Caki2 (cell line): ENCODE results near the gene ZNF69. TPM values are rescaled to one million over a fixed set of nuclear protein-coding genes. Genes with fewer than 3 reads are reported as not detected.
A peak's percentile ranks its signal among the peaks of the same experiment; 100 is the strongest.
"Not testable (repeated sequence)": the region's sequence is repeated elsewhere in the genome, so short reads cannot be mapped to it uniquely, and the experiment has no call there.

Experiments
- DNase-seq: peaks from one replicate; pipeline ENCODE4 v3.0.0-alpha.2; 2015; ENCODE audit warnings: low read depth
- in situ Hi-C: cut with HindIII; loops from 2 replicates; pipeline ENCODE4 v1.10.0; 2016; ENCODE audit warnings: low sequenced_read_pairs, low pct_unique_long_range_greater_than_20kb, mixed read lengths
- total RNA-seq: library from RNA; depleted of rRNA; stranded (reverse); fragments of >200 nt; shearing (Covaris generic); gene quantifications from 2 replicates; pipeline ENCODE4 v1.2.3, GENCODE V29; 2014; ENCODE audit warnings: low replicate concordance; rRNA removed

The ZNF69 gene
- total RNA-seq, result 8.3 and 14.0 TPM in 2 replicates

- in situ Hi-C loops, result no loop called here
- DNase-seq, result peak; percentile 84
These were observed at the start of gene ZNF69 for GRCh38 chr19:11887611-11888531. Gene ZNF69 (plus strand): TSS chr19:11887782. CDS start chr19:11887924, 142 bp downstream.

GRCh38 chr19:11843722-11844121, 43.9 kb upstream of the ZNF69 start:
- DNase-seq, result no peak
- in situ Hi-C loops, result no loop called here

- in situ Hi-C loops, DNase-seq: not testable (repeated sequence)
These were observed 40.0 kb upstream of the ZNF69 start for GRCh38 chr19:11847615-11848014.

GRCh38 chr19:11848200-11848593, 39.4 kb upstream of the ZNF69 start:
- in situ Hi-C loops, result no loop called here
- DNase-seq, result no peak

GRCh38 chr19:11848594-11849469, 38.8 kb upstream of the ZNF69 start, which contains the start of gene ZNF439:
Gene ZNF439 (plus strand): TSS chr19:11848726. CDS start chr19:11848868, 142 bp downstream.
- no peak for DNase-seq
- in situ Hi-C loops, result no loop called here

- DNase-seq, in situ Hi-C loops: not testable (repeated sequence)
These were observed 37.3 kb upstream of the ZNF69 start for GRCh38 chr19:11850289-11850688.

GRCh38 chr19:11853358-11853757, 34.2 kb upstream of the ZNF69 start:
- no peak for DNase-seq
- in situ Hi-C loops, result no loop called here

GRCh38 chr19:11856596-11857250, 30.9 kb upstream of the ZNF69 start:
- in situ Hi-C loops, result no loop called here
- no peak for DNase-seq

- DNase-seq, result no peak
- in situ Hi-C loops, result no loop called here
These were observed 26.9 kb upstream of the ZNF69 start for GRCh38 chr19:11860721-11861120.

GRCh38 chr19:11861301-11861700, 26.3 kb upstream of the ZNF69 start:
- DNase-seq, result no peak
- in situ Hi-C loops, result no loop called here

GRCh38 chr19:11867766-11868165, 19.8 kb upstream of the ZNF69 start:
- in situ Hi-C loops, DNase-seq: not testable (repeated sequence)

GRCh38 chr19:11868188-11868587, 19.4 kb upstream of the ZNF69 start:
- DNase-seq, result no peak
- in situ Hi-C loops, result no loop called here

GRCh38 chr19:11872624-11873023, 15.0 kb upstream of the ZNF69 start:
- no peak for DNase-seq
- in situ Hi-C loops, result no loop called here

GRCh38 chr19:11873762-11874161, 13.8 kb upstream of the ZNF69 start:
- in situ Hi-C loops, result no loop called here

GRCh38 chr19:11879687-11880266, 7.8 kb upstream of the ZNF69 start:
- DNase-seq, in situ Hi-C loops: not testable (repeated sequence)

More at GRCh38 chr19:11873762-11874161, 13.8 kb upstream of the ZNF69 start:
- DNase-seq, result no peak

GRCh38 chr19:11880598-11880997, 7.0 kb upstream of the ZNF69 start:
- DNase-seq, result no peak
- in situ Hi-C loops, result no loop called here

- DNase-seq, result peak; percentile 26
- in situ Hi-C loops, result no loop called here
These were observed 6.3 kb upstream of the ZNF69 start for GRCh38 chr19:11881151-11881800.
